ENCODE measurements around the gene XRCC6.

DNA sequence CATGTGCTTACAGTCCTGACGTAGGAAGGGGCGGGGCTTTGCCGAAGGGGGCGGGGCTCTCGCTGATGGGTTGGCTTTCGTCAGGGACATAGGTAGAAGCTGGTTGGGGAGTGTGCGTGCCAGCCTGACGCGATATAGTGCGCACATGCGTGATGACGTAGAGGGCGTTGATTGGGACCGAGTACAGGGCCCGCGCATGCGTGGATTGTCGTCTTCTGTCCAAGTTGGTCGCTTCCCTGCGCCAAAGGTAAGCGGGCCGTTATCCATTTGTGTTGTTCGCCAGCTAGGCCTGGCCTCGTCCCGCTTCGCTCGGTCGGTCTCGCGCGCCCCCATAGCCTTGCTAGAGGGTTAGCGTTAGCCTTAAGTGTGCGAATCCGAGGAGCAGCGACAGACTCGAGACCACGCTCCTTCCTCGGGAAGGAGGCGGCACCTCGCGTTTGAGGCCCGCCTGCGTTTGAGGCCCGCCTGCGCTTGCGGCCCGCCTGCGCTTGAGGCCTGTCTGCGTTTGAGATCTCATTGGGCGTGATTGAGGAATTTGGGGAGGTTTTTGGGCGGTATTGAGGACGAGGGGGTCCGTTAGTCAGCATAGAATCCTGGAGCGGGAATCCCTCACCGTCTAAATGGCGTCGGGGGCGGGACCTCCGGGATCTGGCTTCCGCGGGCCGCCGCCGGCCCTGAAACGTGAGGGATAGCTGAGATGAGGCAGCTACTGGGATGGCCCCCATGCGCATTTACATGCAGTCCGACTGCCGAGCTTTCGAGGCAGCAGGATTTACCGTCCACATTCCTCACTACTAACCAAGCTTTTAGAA lies at the start of gene XRCC6:
- TF ChIP-seq, protein P1, sequence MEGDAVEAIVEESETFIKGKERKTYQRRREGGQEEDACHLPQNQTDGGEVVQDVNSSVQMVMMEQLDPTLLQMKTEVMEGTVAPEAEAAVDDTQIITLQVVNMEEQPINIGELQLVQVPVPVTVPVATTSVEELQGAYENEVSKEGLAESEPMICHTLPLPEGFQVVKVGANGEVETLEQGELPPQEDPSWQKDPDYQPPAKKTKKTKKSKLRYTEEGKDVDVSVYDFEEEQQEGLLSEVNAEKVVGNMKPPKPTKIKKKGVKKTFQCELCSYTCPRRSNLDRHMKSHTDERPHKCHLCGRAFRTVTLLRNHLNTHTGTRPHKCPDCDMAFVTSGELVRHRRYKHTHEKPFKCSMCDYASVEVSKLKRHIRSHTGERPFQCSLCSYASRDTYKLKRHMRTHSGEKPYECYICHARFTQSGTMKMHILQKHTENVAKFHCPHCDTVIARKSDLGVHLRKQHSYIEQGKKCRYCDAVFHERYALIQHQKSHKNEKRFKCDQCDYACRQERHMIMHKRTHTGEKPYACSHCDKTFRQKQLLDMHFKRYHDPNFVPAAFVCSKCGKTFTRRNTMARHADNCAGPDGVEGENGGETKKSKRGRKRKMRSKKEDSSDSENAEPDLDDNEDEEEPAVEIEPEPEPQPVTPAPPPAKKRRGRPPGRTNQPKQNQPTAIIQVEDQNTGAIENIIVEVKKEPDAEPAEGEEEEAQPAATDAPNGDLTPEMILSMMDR (IDR thresholded peaks at IDR 0.05) = no peak
- TF ChIP-seq EZH2 (IDR thresholded peaks at IDR 0.05) = no peak
- TF ChIP-seq EZH2phosphoT487 (IDR thresholded peaks at IDR 0.05) = no peak
